HepG2 (cell line): ENCODE results near the gene SPTAN1.

Source experiments
- CBX2 ChIP-seq, 2 experiments: fragments of 200-600 bp in 1 of 2; sonication (generic); formaldehyde crosslinking in 1 of 2; IDR thresholded peaks; 2 replicates each; pipeline versions ENCODE4 v1.7.0 to v1.8.1; 2018 to 2022; ENCODE audit warnings: low read depth in 2 of 2, low read length in 1 of 2, mild to moderate bottlenecking in 1 of 2, missing genetic modification reagents in 1 of 2
- POLR2AphosphoS2 ChIP-seq: IDR thresholded peaks from 2 replicates; pipeline ENCODE4 v1.6.1; 2011; ENCODE audit warnings: low read depth, low read length, improper control_type of control experiment
- REPIN1 ChIP-seq: sonication (generic); formaldehyde crosslinking; IDR thresholded peaks from 2 replicates; pipeline ENCODE4 v1.8.0; 2022; ENCODE audit warnings: missing genetic modification reagents, low read depth, mild to moderate bottlenecking, borderline replicate concordance
- ZNF138 ChIP-seq: sonication (generic); formaldehyde crosslinking; IDR thresholded peaks from 2 replicates; pipeline ENCODE4 v1.5.0; 2020; ENCODE audit warnings: mild to moderate bottlenecking, low read depth, missing genetic modification reagents
- ZNF496 ChIP-seq: sonication (generic); formaldehyde crosslinking; IDR thresholded peaks from 2 replicates; pipeline ENCODE4 v1.8.1; 2023; ENCODE audit warnings: mild to moderate bottlenecking, moderate library complexity, missing genetic modification reagents; ENCODE audit not compliant: insufficient replicate concordance
- ZNF556 ChIP-seq: sonication (generic); formaldehyde crosslinking; IDR thresholded peaks from 2 replicates; pipeline ENCODE4 v1.4.0; 2020; ENCODE audit warnings: mild to moderate bottlenecking, missing genetic modification reagents, borderline replicate concordance
- TF ChIP-seq, protein P1 (sequence below): IDR thresholded peaks from 2 replicates; pipeline ENCODE4 v1.6.1; 2016; ENCODE audit warnings: mild to moderate bottlenecking, missing biosample characterization, missing genetic modification reagents
- TF ChIP-seq, protein P2 (sequence below), 2 experiments: fragments of 450-650 bp in 1 of 2; sonication (generic) in 1 of 2; formaldehyde crosslinking in 1 of 2; IDR thresholded peaks; 2 replicates each; pipeline versions ENCODE4 v1.6.1 to v1.8.0; 2016 to 2022; ENCODE audit warnings: antibody characterized with exemption in 1 of 2, mild to moderate bottlenecking in 1 of 2, missing genetic modification reagents in 1 of 2

DNA sequence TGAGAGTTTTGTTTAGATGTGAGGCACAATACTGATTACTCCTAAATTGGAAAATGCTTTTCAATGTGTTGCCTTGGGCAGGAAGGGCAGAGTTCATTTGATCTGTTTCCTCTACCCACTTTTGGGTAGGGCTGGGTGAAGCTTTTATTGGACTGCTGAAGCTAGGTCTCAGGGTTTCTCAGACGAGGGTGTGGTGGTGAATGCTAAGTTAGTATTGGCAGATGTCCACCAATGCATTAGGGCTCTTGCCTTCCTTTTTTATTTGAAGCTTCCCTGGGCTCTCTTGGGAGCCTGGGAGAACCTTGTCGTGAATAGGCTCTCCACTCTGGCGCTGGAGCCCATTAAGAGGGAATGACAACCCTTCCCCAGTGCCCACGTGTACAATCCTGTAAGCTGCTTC, 23.1 kb downstream of the SPTAN1 start:
- TF ChIP-seq POLR2AphosphoS2 (no peak), ZNF138 (CRISPR knock-in tag) (no peak), ZNF496 (CRISPR knock-in tag) (no peak), ZNF556 (no peak), REPIN1 (CRISPR knock-in tag) (no peak), CBX2 (IDR thresholded peaks at IDR 0.05; ENCODE audit: low read depth, low read length) (no peak), CBX2 (CRISPR knock-in tag; IDR thresholded peaks at IDR 0.05; ENCODE audit: low read depth) (no peak)
- TF ChIP-seq, protein P1, sequence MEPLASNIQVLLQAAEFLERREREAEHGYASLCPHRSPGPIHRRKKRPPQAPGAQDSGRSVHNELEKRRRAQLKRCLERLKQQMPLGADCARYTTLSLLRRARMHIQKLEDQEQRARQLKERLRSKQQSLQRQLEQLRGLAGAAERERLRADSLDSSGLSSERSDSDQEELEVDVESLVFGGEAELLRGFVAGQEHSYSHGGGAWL (CRISPR knock-in tag) = no peak
- TF ChIP-seq, protein P2, sequence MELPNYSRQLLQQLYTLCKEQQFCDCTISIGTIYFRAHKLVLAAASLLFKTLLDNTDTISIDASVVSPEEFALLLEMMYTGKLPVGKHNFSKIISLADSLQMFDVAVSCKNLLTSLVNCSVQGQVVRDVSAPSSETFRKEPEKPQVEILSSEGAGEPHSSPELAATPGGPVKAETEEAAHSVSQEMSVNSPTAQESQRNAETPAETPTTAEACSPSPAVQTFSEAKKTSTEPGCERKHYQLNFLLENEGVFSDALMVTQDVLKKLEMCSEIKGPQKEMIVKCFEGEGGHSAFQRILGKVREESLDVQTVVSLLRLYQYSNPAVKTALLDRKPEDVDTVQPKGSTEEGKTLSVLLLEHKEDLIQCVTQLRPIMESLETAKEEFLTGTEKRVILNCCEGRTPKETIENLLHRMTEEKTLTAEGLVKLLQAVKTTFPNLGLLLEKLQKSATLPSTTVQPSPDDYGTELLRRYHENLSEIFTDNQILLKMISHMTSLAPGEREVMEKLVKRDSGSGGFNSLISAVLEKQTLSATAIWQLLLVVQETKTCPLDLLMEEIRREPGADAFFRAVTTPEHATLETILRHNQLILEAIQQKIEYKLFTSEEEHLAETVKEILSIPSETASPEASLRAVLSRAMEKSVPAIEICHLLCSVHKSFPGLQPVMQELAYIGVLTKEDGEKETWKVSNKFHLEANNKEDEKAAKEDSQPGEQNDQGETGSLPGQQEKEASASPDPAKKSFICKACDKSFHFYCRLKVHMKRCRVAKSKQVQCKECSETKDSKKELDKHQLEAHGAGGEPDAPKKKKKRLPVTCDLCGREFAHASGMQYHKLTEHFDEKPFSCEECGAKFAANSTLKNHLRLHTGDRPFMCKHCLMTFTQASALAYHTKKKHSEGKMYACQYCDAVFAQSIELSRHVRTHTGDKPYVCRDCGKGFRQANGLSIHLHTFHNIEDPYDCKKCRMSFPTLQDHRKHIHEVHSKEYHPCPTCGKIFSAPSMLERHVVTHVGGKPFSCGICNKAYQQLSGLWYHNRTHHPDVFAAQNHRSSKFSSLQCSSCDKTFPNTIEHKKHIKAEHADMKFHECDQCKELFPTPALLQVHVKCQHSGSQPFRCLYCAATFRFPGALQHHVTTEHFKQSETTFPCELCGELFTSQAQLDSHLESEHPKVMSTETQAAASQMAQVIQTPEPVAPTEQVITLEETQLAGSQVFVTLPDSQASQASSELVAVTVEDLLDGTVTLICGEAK (IDR thresholded peaks at IDR 0.05) = no peak
- TF ChIP-seq, protein P2 (CRISPR knock-in tag; IDR thresholded peaks at IDR 0.05) = no peak
